GM12878 (cell line): ENCODE measurements around the gene GPRIN1. TPM values are rescaled to one million over a fixed set of nuclear protein-coding genes. Genes with fewer than 3 reads are reported as not detected.
"Not testable (repeated sequence)": the region's sequence is repeated elsewhere in the genome, so short reads cannot be mapped to it uniquely, and the experiment has no call there.

Experiments
- ATAC-seq: fragments of 200-7000 bp; cut with Tn5 transposase; 3 replicates; pipeline ENCODE4 v1.9.1; 2020; ENCODE audit warnings: mild to moderate bottlenecking, moderate library complexity
- BruUV-seq: library from RNA; stranded (reverse); fragments of 400-500 nt; replicated peaks from 2 replicates; lab custom pipeline; 2021; lab: Mats Ljungman, UMichigan
- CTCF ChIA-PET: fragments of 300-600 bp; sonication (Branson Sonifier 250); formaldehyde crosslinking; extraction: SDS; loops from one replicate; lab custom pipeline; 2021; ENCODE audit warnings: inconsistent platforms; lab: Yijun Ruan, JAX
- POLR2A ChIA-PET: fragments of 350-600 bp; formaldehyde crosslinking; extraction: SDS; loops from one replicate; lab custom pipeline; 2021; ENCODE audit warnings: inconsistent platforms; lab: Charles Lee
- RAD21 ChIA-PET: fragments of 300-600 bp; sonication (Branson Sonifier 250); formaldehyde crosslinking; loops from one replicate; lab custom pipeline; 2023; ENCODE audit warnings: antibody characterized with exemption; ENCODE audit not compliant: unreplicated experiment; lab: Charles Lee
- SMC1A ChIA-PET: fragments of 300-600 bp; sonication (Branson Sonifier 250); formaldehyde crosslinking; loops from one replicate; lab custom pipeline; 2023; ENCODE audit not compliant: unreplicated experiment, uncharacterized antibody; lab: Charles Lee
- DNase-seq: peaks from one replicate; pipeline ENCODE4 v3.0.0-alpha.2; 2011; ENCODE audit warnings: low read depth, low spot score
- FAIRE-seq: peaks from 3 replicates; lab custom pipeline; 2011; peaks lifted over from hg19 to GRCh38; lab: Jason Lieb, UNC
- H2AFZ ChIP-seq: 2 replicates; pipeline ENCODE4 v1.6.0; 2011; ENCODE audit warnings: low read depth, low read length, control low read depth; ENCODE audit not compliant: control insufficient read depth
- H3K27ac ChIP-seq: 2 replicates; pipeline ENCODE4 v1.5.1; 2011; ENCODE audit warnings: control low read depth; ENCODE audit not compliant: control insufficient read depth, insufficient read depth
- H3K27me3 ChIP-seq, 2 experiments: replicated peaks in 1 of 2; 2 replicates each; pipeline versions ENCODE4 v1.6.0 to v1.6.1; 2011; ENCODE audit warnings: low read length in 1 of 2; ENCODE audit not compliant: control insufficient read depth in 2 of 2, insufficient read depth in 2 of 2
- H3K36me3 ChIP-seq, 2 experiments: 2 replicates each; pipeline ENCODE4 v1.5.1; 2011; ENCODE audit warnings: low read length in 1 of 2; ENCODE audit not compliant: control insufficient read depth in 2 of 2, insufficient read depth in 2 of 2
- H3K4me1 ChIP-seq: 2 replicates; pipeline ENCODE4 v1.6.1; 2011; ENCODE audit warnings: mild to moderate bottlenecking, low read length, moderate library complexity, mixed read lengths; ENCODE audit not compliant: control insufficient read depth, insufficient read depth
- H3K4me2 ChIP-seq: 2 replicates; pipeline ENCODE4 v1.6.0; 2011; ENCODE audit warnings: control low read depth; ENCODE audit not compliant: control insufficient read depth, insufficient read depth
- H3K4me3 ChIP-seq: fragments of 200-600 bp; sonication (generic); 2 replicates; pipeline ENCODE4 v1.5.1; 2016
- H3K79me2 ChIP-seq: 2 replicates; pipeline ENCODE4 v1.6.0; 2011; ENCODE audit warnings: low read length; ENCODE audit not compliant: control insufficient read depth, insufficient read depth
- H3K9ac ChIP-seq: 2 replicates; pipeline ENCODE4 v1.8.0; 2011; ENCODE audit warnings: low read length, control low read depth, mixed read lengths; ENCODE audit not compliant: control insufficient read depth, insufficient read depth
- H3K9me3 ChIP-seq: replicated peaks from 3 replicates; pipeline ENCODE4 v1.5.1; 2011; ENCODE audit warnings: mild to moderate bottlenecking, low read length; ENCODE audit not compliant: control insufficient read depth, insufficient read depth
- H4K20me1 ChIP-seq: 2 replicates; pipeline ENCODE4 v1.6.0; 2011; ENCODE audit not compliant: control insufficient read depth, insufficient read depth
- ATF7 ChIP-seq: fragments of 450-650 bp; IDR thresholded peaks from 2 replicates; pipeline ENCODE4 v1.6.1; 2016; ENCODE audit warnings: low read depth, mild to moderate bottlenecking
- FOXK2 ChIP-seq: fragments of 450-650 bp; IDR thresholded peaks from 2 replicates; pipeline ENCODE4 v1.6.1; 2017; ENCODE audit warnings: mild to moderate bottlenecking, moderate library complexity
- HCFC1 ChIP-seq: fragments of 150-350 bp; IDR thresholded peaks from 2 replicates; pipeline ENCODE4 v1.6.1; 2014; ENCODE audit warnings: low read length
- HDGF ChIP-seq: fragments of 450-650 bp; IDR thresholded peaks from 2 replicates; pipeline ENCODE4 v1.6.1; 2016; ENCODE audit warnings: antibody characterized with exemption
- JUNB ChIP-seq: IDR thresholded peaks from 2 replicates; pipeline ENCODE4 v1.6.1; 2016; ENCODE audit warnings: antibody characterized with exemption, mild to moderate bottlenecking
- JUND ChIP-seq: IDR thresholded peaks from 2 replicates; pipeline ENCODE4 v1.6.1; 2012; ENCODE audit warnings: low read depth, mild to moderate bottlenecking, low read length, improper control_type of control experiment, moderate library complexity
- NFIC ChIP-seq: IDR thresholded peaks from 2 replicates; pipeline ENCODE4 v1.6.1; 2012; ENCODE audit warnings: low read depth, mild to moderate bottlenecking, inconsistent platforms, low read length, moderate library complexity
- POLR2A ChIP-seq: IDR thresholded peaks from 2 replicates; pipeline ENCODE4 v1.6.1; 2011; ENCODE audit warnings: low read depth, mild to moderate bottlenecking, low read length
- TAF1 ChIP-seq: IDR thresholded peaks from 2 replicates; pipeline ENCODE4 v1.6.1; 2011; ENCODE audit warnings: mild to moderate bottlenecking, low read depth, low read length, borderline replicate concordance
- TCF7 ChIP-seq: IDR thresholded peaks from 2 replicates; pipeline ENCODE4 v1.6.1; 2014; ENCODE audit warnings: antibody characterized with exemption, borderline replicate concordance
- WGBS: methylation state at CpG from one replicate; pipeline ENCODE4 v1.1.6; 2016; ENCODE audit warnings: low lambda C conversion rate; ENCODE audit not compliant: insufficient replicate concordance, insufficient coverage; ENCODE audit errors: missing lambda C conversion rate; 5-methylcytosine and 5-hydroxymethylcytosine counted together
- in situ Hi-C: fragments of 300-500 bp; cut with MboI; formaldehyde crosslinking; loops from 9 replicates; pipeline ENCODE4 v1.14.3; 2018; ENCODE audit warnings: mixed read lengths
- intact Hi-C: fragments of 100-400 bp; cut with micrococcal nuclease; formaldehyde crosslinking; loops from one replicate; pipeline ENCODE4 v1.14.2; 2022; ENCODE audit not compliant: unreplicated experiment
- polyA plus RNA-seq, 11 experiments: library from polyadenylated mRNA; depleted of rRNA in 4 of 11; unstranded in 6 of 11; stranded (reverse) in 5 of 11; fragments of >200 nt; fragmentation: Nextera tagmentation in 4 of 11; fragmentation: Illumina TruSeq in 1 of 11; extraction: Ambion mirVana in 4 of 11; extraction: Trizol in 1 of 11; gene quantifications; 1 replicate in 1 of 11; 2 replicates in 10 of 11; pipeline versions ENCODE4 v1.2.1 to v1.2.3, GENCODE V29; 2011 to 2016; ENCODE audit warnings: inconsistent platforms in 2 of 11, missing spikeins in 2 of 11, low read depth in 1 of 11
- total RNA-seq, 4 experiments: library from RNA; depleted of rRNA in 3 of 4; stranded (reverse); fragments of >200 nt in 3 of 4; fragmentation: Illumina TruSeq in 1 of 4; extraction: Trizol in 1 of 4; gene quantifications; 2 replicates each; pipeline versions ENCODE4 v1.2.1 to v1.2.3, GENCODE V29; 2013 to 2021
- TF ChIP-seq, protein P1 (sequence below): fragments of 450-650 bp; IDR thresholded peaks from 2 replicates; pipeline ENCODE4 v1.6.1; 2018; ENCODE audit warnings: borderline replicate concordance, mild to moderate bottlenecking; ENCODE audit not compliant: partially characterized antibody
- TF ChIP-seq, protein P2 (sequence below): fragments of 450-650 bp; IDR thresholded peaks from 2 replicates; pipeline ENCODE4 v1.6.1; 2016; ENCODE audit warnings: mild to moderate bottlenecking
- TF ChIP-seq, protein P3 (sequence below): fragments of 450-650 bp; IDR thresholded peaks from 2 replicates; pipeline ENCODE4 v1.6.1; 2016; ENCODE audit warnings: mild to moderate bottlenecking

The GPRIN1 gene
- total and polyA plus RNA-seq, 10 of the 15 experiments (the other 5 are each of a cell fraction or from before 2014, with no cell fraction given) = 0.52 to 16.3 (median 4.5) TPM

DNA sequence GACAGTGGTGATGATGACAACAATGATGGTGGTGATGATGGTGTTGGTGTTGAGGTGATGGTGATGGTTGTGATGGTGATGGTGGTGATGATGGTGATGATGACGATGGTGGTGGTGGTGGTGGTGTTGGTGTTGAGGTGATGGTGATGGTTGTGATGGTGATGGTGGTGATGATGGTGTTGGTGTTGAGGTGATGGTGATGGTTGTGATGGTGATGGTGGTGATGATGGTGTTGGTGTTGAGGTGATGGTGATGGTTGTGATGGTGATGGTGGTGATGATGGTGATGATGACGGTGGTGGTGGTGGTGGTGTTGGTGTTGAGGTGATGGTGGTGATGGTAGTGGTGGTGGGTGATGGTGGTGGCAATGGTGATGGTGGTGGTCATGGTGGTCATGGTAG, 18.3 kb downstream of the GPRIN1 start:
- H3K9me3 ChIP-seq, H3K4me2 ChIP-seq, H2AFZ ChIP-seq, SMC1A ChIA-PET, POLR2A ChIA-PET, BruUV-seq, H3K4me1 ChIP-seq, H3K27ac ChIP-seq, H3K36me3 ChIP-seq, CTCF ChIA-PET, H3K79me2 ChIP-seq, H4K20me1 ChIP-seq, DNase-seq, H3K4me3 ChIP-seq, H3K9ac ChIP-seq, intact Hi-C loops, RAD21 ChIA-PET, ATAC-seq, H3K27me3 ChIP-seq: not testable (repeated sequence)
- TF ChIP-seq, protein P1, sequence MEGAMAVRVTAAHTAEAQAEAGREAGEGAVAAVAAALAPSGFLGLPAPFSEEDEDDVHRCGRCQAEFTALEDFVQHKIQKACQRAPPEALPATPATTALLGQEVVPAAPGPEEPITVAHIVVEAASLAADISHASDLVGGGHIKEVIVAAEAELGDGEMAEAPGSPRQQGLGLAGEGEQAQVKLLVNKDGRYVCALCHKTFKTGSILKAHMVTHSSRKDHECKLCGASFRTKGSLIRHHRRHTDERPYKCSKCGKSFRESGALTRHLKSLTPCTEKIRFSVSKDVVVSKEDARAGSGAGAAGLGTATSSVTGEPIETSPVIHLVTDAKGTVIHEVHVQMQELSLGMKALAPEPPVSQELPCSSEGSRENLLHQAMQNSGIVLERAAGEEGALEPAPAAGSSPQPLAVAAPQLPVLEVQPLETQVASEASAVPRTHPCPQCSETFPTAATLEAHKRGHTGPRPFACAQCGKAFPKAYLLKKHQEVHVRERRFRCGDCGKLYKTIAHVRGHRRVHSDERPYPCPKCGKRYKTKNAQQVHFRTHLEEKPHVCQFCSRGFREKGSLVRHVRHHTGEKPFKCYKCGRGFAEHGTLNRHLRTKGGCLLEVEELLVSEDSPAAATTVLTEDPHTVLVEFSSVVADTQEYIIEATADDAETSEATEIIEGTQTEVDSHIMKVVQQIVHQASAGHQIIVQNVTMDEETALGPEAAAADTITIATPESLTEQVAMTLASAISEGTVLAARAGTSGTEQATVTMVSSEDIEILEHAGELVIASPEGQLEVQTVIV = peak; percentile 41
- TF ChIP-seq HDGF = peak; percentile 69; the same call in 1 of the 2 replicates
- in situ Hi-C loops = loop anchor here (25.0 kb wide), 1 partner anchor 854 kb away; no protein-coding TSS in a partner anchor
- WGBS = 83% methylated on average over 2 of the region's 2 CpGs
- peak; percentile 92 for FAIRE-seq

DNA sequence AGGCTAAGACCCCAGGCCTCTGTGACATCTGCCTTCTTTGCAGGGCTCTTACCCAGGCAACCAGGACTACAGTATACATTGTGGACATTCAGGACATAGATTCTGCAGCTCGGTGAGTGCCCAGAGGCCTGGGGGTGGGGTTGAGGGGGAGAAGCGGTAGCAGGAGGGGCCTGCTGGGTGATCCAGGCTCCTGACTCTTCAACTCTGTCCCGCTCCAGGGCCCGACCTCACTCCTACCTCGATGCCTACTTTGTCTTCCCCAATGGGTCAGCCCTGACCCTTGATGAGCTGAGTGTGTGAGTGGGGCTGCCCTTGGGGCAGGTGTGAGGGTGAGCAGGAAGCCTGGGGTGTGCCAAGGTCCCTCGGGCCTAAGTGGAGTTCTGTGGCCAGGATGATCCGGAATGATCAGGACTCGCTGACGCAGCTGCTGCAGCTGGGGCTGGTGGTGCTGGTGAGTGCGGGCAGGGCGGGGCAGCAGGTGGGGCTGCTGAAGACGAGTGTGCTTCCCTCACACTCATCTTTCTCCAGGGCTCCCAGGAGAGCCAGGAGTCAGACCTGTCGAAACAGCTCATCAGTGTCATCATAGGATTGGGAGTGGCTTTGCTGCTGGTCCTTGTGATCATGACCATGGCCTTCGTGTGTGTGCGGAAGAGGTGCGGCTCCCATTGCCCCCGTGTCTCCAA, 19.8 kb downstream of the GPRIN1 start:
- SMC1A ChIA-PET = interaction anchor here (0.6 to 1.5 kb wide), 2 partner anchors 12 to 404 kb away, joined by 3 read pairs; no protein-coding TSS in a partner anchor
- no peak overlapping the region for H3K9ac ChIP-seq
- in situ Hi-C loops = loop anchor here (25.0 kb wide), 1 partner anchor 853 kb away; no protein-coding TSS in a partner anchor
- TF ChIP-seq, protein P2, sequence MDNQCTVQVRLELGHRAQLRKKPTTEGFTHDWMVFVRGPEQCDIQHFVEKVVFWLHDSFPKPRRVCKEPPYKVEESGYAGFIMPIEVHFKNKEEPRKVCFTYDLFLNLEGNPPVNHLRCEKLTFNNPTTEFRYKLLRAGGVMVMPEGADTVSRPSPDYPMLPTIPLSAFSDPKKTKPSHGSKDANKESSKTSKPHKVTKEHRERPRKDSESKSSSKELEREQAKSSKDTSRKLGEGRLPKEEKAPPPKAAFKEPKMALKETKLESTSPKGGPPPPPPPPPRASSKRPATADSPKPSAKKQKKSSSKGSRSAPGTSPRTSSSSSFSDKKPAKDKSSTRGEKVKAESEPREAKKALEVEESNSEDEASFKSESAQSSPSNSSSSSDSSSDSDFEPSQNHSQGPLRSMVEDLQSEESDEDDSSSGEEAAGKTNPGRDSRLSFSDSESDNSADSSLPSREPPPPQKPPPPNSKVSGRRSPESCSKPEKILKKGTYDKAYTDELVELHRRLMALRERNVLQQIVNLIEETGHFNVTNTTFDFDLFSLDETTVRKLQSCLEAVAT = no peak
- TF ChIP-seq HCFC1 (no peak), NFIC (no peak), FOXK2 (no peak), ATF7 (no peak), TCF7 (no peak), JUNB (no peak), JUND (no peak), POLR2A (no peak), TAF1 (no peak)
- TF ChIP-seq, protein P3, sequence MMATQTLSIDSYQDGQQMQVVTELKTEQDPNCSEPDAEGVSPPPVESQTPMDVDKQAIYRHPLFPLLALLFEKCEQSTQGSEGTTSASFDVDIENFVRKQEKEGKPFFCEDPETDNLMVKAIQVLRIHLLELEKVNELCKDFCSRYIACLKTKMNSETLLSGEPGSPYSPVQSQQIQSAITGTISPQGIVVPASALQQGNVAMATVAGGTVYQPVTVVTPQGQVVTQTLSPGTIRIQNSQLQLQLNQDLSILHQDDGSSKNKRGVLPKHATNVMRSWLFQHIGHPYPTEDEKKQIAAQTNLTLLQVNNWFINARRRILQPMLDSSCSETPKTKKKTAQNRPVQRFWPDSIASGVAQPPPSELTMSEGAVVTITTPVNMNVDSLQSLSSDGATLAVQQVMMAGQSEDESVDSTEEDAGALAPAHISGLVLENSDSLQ = no peak

More for the DNA sequence above, 19.8 kb downstream of the GPRIN1 start:
- BruUV-seq = no TSS peak
- intact Hi-C loops = no loop called here
- FAIRE-seq (no peak), DNase-seq (no peak), ATAC-seq (no peak)
- H3K36me3 ChIP-seq = no peaks in the 10 kb centered on the region
- POLR2A ChIA-PET = interaction anchor here (0.6 kb wide), 1 partner anchor 643 kb away, joined by 3 read pairs; no protein-coding TSS in a partner anchor
- peaks cover 2% of the 10 kb centered on the region; the same call in 2 of the 3 replicates for H3K9me3 ChIP-seq
- no peaks in the 10 kb centered on the region for H3K27me3 ChIP-seq
- RAD21 ChIA-PET = no interaction called here
- H2AFZ ChIP-seq = no peak overlapping the region
- no peaks in the 10 kb centered on the region for H4K20me1 ChIP-seq
- H3K79me2 ChIP-seq = no peaks in the 10 kb centered on the region
- no peak overlapping the region for H3K27ac ChIP-seq
- H3K4me2 ChIP-seq = no peak overlapping the region
- H3K4me1 ChIP-seq = no peaks in the 10 kb centered on the region
- 66% methylated on average over 16 of the region's 17 CpGs for WGBS
- CTCF ChIA-PET = no interaction called here
- H3K4me3 ChIP-seq = no peak overlapping the region
